ENCODE results near the gene CACNA1E.

DNA sequence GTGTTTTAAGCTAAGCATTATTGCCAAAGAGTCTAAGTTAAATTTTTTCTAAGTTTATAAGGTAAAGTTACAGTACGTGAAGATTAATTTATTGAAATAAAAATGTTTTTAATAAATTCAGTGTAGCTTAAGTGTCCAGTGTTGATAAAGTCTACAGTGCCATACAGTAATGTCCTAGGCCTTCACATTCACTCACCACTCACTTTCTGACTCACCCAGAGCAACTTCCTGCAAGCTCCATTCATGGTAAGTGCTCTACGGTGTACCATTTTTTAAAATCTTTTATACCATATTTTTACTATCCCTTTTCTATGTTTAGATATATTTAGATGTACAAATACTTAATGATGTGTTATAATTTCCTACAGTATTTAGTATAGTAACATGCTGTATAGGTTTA is 173.2 kb downstream of the CACNA1E start:
- TF ChIP-seq, protein P1, sequence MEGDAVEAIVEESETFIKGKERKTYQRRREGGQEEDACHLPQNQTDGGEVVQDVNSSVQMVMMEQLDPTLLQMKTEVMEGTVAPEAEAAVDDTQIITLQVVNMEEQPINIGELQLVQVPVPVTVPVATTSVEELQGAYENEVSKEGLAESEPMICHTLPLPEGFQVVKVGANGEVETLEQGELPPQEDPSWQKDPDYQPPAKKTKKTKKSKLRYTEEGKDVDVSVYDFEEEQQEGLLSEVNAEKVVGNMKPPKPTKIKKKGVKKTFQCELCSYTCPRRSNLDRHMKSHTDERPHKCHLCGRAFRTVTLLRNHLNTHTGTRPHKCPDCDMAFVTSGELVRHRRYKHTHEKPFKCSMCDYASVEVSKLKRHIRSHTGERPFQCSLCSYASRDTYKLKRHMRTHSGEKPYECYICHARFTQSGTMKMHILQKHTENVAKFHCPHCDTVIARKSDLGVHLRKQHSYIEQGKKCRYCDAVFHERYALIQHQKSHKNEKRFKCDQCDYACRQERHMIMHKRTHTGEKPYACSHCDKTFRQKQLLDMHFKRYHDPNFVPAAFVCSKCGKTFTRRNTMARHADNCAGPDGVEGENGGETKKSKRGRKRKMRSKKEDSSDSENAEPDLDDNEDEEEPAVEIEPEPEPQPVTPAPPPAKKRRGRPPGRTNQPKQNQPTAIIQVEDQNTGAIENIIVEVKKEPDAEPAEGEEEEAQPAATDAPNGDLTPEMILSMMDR (IDR thresholded peaks at IDR 0.05; ENCODE audit: poor library complexity) = no peak
- TF ChIP-seq EZH2 (IDR thresholded peaks at IDR 0.05; ENCODE audit: borderline replicate concordance) = no peak

All from hepatocyte (in vitro differentiated cells).